Measurements from ENCODE around the gene OSBPL10. TPM values are rescaled to one million over a fixed set of nuclear protein-coding genes. Genes with fewer than 3 reads are reported as not detected.

OSBPL10 gene
- total and polyA plus RNA-seq, 7 donors: 0.75 to 4.6 (median 2.3) TPM

GRCh38 chr3:31776016-31776415 is 205.0 kb downstream of the OSBPL10 start:
- ATAC-seq: no peak
- H3K27ac ChIP-seq: no peak overlapping the region
- TF ChIP-seq, protein P1, sequence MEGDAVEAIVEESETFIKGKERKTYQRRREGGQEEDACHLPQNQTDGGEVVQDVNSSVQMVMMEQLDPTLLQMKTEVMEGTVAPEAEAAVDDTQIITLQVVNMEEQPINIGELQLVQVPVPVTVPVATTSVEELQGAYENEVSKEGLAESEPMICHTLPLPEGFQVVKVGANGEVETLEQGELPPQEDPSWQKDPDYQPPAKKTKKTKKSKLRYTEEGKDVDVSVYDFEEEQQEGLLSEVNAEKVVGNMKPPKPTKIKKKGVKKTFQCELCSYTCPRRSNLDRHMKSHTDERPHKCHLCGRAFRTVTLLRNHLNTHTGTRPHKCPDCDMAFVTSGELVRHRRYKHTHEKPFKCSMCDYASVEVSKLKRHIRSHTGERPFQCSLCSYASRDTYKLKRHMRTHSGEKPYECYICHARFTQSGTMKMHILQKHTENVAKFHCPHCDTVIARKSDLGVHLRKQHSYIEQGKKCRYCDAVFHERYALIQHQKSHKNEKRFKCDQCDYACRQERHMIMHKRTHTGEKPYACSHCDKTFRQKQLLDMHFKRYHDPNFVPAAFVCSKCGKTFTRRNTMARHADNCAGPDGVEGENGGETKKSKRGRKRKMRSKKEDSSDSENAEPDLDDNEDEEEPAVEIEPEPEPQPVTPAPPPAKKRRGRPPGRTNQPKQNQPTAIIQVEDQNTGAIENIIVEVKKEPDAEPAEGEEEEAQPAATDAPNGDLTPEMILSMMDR (IDR thresholded peaks at IDR 0.05): no peak
- intact Hi-C loops (cut with DNase I): no loop called here
- H3K9me3 ChIP-seq: no peaks in the 10 kb centered on the region
- 81 to 88% (median 82%) methylated on average over 4 of the region's 4 CpGs for WGBS, 3 donors
- H3K4me3 ChIP-seq: no peak overlapping the region
- H3K36me3 ChIP-seq (ENCODE audit: insufficient read depth in 1 of 2, low read depth in 1 of 2): no peaks in the 10 kb centered on the region
- no peaks in the 10 kb centered on the region for H3K27me3 ChIP-seq (ENCODE audit: insufficient read depth in 3 of 3, low read length in 2 of 3)
- no peaks in the 10 kb centered on the region for H3K4me1 ChIP-seq
- DNase-seq: no peak

DNA sequence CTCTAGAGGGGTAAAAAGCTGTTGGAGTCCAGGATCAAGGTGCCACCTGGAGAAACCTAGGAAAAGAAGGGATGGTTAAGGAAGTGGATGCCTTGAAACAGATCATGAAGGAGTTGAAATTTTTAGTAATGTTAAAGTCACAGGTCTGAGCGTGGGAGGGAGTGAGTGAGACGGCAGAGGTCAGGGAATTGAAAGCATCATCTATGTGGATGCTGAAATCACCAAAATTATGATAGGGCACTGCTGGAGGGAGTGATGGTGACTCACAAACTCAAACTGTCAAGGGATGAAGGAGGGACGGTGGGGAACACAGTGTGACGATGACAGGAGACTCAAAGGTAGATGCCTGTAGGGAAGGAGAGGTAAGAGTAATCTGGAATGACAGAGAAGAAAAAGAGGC is 205.7 kb downstream of the OSBPL10 start:
- Histone ChIP-seq H3K27ac (no peak overlapping the region), H3K36me3 (ENCODE audit: insufficient read depth in 1 of 2, low read depth in 1 of 2) (no peaks in the 10 kb centered on the region), H3K4me1 (no peaks in the 10 kb centered on the region), H3K27me3 (ENCODE audit: insufficient read depth in 3 of 3, low read length in 2 of 3) (no peaks in the 10 kb centered on the region), H3K9me3 (no peaks in the 10 kb centered on the region), H3K4me3 (no peak overlapping the region)
- ATAC-seq (no peak), DNase-seq (no peak)
- intact Hi-C loops (cut with DNase I): no loop called here
- 92 to 95% (median 93%) methylated on average over 4 of the region's 4 CpGs for WGBS, 3 donors
- TF ChIP-seq, protein P1 (IDR thresholded peaks at IDR 0.05): no peak

DNA sequence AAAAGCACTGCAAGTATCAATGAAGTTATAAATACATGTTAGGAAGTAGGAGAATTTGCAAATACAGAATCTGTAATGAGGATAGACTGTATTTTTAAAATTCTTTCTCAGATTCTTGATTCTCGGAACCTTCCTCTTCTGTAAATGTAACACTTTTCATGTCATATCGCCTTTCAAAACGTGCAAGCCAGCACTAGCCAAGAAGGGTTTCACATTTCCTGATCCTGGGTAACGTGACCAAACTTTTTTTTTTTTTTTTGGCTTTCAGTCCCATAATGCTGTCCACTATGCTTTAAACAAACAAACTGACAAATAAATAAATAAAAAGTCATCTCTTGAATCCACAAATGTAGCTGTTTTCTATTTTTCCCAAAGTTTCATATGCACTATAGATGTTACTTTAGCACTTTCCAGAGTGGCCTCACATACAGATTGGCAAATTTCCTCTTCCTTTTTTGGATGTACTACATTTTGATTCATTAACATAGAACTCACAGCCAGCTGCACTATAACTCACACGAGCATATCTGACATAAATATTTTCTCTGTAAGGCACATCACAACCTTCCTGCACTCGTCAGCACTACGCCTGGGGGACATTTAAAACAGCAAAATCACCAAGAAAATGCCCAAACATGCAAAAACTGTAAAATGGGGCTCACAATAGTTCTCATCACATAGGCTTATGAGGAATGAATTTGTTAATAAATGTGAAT is 208.1 kb downstream of the OSBPL10 start:
- TF ChIP-seq, protein P1 (IDR thresholded peaks at IDR 0.05): no peak
- Histone ChIP-seq H3K4me1 (no peaks in the 10 kb centered on the region), H3K9me3 (no peaks in the 10 kb centered on the region), H3K27me3 (ENCODE audit: insufficient read depth in 3 of 3, low read length in 2 of 3) (no peaks in the 10 kb centered on the region), H3K4me3 (no peak overlapping the region), H3K27ac (no peak overlapping the region), H3K36me3 (ENCODE audit: insufficient read depth in 1 of 2, low read depth in 1 of 2) (no peaks in the 10 kb centered on the region)
- WGBS, 3 donors: 58 to 66% (median 59%) methylated on average over 7 of the region's 7 CpGs
- intact Hi-C loops (cut with DNase I): no loop called here
- ATAC-seq (no peak), DNase-seq (no peak)

- ATAC-seq: no peak
- TF ChIP-seq, protein P1 (IDR thresholded peaks at IDR 0.05): no peak
Observed at GRCh38 chr3:31772272-31772671, 208.8 kb downstream of the OSBPL10 start.

More at GRCh38 chr3:31772272-31772671, 208.8 kb downstream of the OSBPL10 start:
- DNase-seq: no peak
- H3K4me3 ChIP-seq: no peak overlapping the region
- no peaks in the 10 kb centered on the region for H3K27me3 ChIP-seq (ENCODE audit: insufficient read depth in 3 of 3, low read length in 2 of 3)
- no peaks in the 10 kb centered on the region for H3K36me3 ChIP-seq (ENCODE audit: insufficient read depth in 1 of 2, low read depth in 1 of 2)
- no peaks in the 10 kb centered on the region for H3K9me3 ChIP-seq
- 59 to 65% (median 62%) methylated on average over 4 of the region's 4 CpGs for WGBS, 3 donors
- intact Hi-C loops (cut with DNase I): no loop called here
- no peak overlapping the region for H3K27ac ChIP-seq
- no peaks in the 10 kb centered on the region for H3K4me1 ChIP-seq

Measured in psoas muscle (tissue), 8 donors.